HCEC 1CT (cell line): ENCODE data around the gene FAM180A.
A peak's percentile ranks its signal among the peaks of the same experiment; 100 is the strongest.
"Not testable (repeated sequence)": the region's sequence is repeated elsewhere in the genome, so short reads cannot be mapped to it uniquely, and the experiment has no call there.

Source experiments
- DNase-seq: peaks from one replicate; pipeline ENCODE4 v3.0.0-alpha.2; 2017

FAM180A gene

GRCh38 chr7:135748770-135749169 is at the start of gene FAM180A:
FAM180A (minus strand) TSS chr7:135748813; CDS start chr7:135748580, 233 bp downstream.
- peak; percentile 90 for DNase-seq

- DNase-seq, result no peak
Observed at GRCh38 chr7:135798095-135798494, 49.5 kb upstream of the FAM180A start.

- no peak for DNase-seq
Observed at GRCh38 chr7:135795846-135796570, 47.4 kb upstream of the FAM180A start.

- DNase-seq, result no peak
Observed at GRCh38 chr7:135793841-135794240, 45.2 kb upstream of the FAM180A start.

DNA sequence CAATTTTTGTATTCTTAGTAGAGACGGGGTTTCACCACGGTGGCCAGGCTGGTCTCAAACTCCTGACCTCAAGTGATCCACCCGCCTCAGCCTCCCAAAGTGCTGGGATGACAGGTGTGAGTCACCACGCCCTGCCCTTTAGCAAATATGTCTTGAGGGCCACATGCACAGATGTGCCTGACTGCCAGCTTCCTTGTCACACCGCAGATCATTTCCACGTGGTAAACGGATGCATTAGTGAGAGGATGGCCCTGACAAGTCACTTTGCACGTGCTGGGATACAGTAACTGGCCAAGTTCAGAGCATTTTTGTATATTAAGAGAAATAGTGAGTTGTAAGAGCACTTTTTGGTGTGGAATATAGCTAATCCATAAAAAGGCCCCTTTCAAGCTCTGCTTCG is 44.3 kb upstream of the FAM180A start:
- DNase-seq, result no peak

DNA sequence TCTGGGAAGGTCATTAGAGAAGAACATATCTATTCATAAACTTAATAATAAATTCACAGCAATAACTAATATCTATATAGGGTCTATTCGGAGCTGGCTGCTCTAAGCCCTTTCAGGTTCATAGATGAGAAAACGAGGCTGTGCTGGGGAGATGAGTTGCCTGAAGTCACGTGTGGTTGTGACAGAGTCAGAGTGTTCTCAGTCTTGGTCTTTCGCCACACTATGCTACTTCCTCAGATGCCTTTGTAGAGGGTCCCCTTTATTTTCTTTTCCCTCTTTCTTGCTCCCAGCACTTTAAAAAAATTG is 43.7 kb upstream of the FAM180A start:
- DNase-seq, result no peak

DNA sequence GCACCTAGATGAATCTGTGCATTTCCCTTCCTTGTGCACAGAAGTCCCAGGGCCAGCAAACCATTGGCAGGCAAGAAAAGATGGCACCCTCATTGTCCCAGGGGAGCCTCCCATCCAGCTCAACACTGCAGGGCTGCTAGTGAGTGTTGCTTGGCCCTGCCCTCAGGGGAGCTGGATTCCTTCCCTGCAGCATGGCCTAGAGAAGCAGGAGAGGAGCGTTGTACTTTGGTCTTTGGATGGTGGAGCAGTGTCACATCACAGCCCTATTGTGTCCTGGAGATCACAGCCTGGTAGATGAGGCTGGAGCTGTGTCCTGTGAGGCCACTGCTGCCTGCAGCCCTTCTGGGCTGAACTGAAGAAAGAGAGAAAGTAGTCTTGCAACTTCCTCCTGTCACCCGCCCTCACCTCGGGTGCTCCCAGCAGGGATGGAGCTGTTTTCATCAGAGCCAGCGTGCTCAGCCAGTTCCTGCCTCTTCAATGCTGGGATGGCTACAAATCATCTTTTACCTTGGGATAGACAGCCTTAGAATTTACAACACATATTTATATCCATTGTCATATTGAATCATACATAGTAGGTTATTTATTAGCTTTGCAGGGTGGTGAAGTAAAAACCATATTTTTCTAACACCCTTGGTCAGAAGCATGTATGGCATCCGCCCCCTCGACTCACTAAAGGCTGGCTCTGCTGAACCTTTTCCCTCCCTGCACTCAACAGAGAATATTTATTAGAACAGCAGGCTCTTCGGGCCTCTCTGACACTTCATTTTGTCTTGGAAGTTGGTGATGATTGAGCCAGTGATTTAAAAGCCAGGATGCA is 43.1 kb upstream of the FAM180A start:
- DNase-seq, result no peak

DNA sequence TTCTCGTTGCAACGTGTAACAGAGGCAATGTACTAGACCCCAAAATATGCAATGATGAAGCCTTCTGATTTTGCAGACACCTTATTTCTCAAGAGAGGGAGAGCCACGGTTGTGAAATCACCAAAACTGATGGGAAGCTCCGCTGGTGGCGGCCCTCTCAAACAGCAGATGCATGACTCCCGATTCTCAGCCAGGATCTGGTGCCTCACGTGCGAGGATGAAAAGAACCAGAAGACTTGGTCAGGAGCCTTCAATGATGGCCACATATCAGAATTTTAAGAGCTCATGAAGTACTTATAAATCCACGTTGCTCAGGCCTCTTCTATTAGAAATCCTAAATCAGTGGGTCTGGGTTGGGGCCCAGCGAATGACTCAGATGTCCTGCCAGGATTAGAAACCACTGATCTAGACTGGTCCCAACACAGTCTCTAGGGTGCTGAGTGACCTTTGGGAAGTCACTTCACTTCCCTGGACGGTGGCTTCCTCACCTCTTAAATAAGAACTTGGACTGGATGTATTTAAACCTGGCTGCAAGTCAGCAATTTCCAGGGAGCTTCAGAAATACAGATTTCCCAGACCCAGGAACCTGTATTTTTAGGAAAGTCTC is 41.9 kb upstream of the FAM180A start:
- no peak for DNase-seq

- no peak for DNase-seq
Observed at GRCh38 chr7:135789956-135790355, 41.3 kb upstream of the FAM180A start.

GRCh38 chr7:135789431-135789830 is 40.8 kb upstream of the FAM180A start:
- no peak for DNase-seq

DNA sequence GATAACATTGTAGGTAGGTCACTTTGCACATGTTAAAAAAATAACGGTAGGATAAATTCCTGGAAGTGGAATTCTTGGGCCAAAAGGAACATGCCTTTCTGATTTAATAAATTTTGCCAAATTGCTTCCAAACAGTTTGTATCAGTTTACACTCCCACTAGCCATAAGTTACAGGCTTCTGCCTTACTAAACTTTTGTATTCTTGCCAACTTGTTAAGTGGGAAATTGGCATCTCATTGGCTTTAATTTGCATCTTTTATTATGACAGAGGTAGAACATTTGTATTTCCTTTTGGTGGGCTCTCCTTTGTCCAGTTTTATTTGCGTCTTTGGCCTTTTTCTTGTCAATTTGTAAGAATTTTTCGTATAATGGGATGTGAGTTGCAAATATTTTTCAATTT is 38.3 kb upstream of the FAM180A start:
- DNase-seq, result no peak

DNA sequence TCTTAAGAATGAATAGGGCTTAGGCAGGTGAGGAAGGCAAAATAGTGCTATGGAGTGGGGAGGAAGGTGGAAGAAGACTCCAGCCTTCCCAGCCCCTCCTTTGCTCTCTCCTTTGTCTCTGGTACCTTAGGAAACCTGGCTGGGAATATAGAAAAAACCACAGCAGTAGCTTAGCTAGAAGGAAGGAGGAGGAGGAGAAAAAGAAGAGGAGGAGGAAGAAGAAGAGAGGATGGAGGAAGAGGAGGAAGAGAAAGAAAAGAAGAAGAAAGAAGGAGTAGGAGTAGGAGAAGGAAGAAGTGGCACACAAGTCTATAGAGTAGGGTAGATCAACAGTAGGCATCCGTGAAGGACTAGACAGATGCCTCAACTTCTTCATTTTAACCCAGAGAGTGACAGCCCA is 36.5 kb upstream of the FAM180A start:
- DNase-seq, result no peak

GRCh38 chr7:135784013-135784412 is 35.4 kb upstream of the FAM180A start:
- no peak for DNase-seq

DNA sequence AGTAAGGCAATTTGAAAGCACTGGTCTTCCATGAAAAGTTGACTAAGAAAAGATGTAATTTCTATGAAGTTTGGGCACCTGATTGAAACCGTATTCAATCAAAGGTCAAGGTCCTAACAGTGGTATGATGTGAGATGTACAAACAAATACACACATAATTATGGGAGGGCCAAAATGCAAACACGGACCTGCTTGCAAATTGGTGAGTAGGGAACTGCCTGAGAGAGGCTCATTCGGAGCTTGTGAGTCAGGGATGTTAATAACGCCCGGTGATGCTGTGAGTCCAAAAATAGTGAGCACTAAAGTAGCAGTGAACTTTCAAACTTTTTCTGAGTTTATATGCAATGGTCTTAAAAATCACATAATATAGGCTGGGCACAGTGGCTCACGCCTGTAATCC is 34.2 kb upstream of the FAM180A start:
- DNase-seq, result no peak

DNA sequence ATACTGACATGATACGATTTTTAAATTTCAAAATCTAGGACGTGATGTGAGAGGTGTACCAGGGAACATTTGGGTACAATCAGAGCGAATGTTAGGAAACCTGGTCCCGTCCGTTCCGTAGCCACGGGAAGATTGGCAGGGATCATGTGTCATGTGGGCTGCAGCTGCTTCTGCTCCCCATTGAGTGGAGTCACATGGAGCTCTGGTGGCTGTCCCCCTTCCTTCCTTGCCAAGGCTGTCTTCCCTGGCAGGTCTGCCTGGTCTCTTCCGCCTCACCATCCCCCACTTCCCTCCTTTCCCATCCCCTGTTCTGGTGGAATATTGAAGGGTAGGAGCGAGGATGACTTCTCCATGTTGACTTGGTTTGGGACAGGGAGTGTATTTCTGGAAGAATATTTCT is 33.8 kb upstream of the FAM180A start:
- no peak for DNase-seq

DNA sequence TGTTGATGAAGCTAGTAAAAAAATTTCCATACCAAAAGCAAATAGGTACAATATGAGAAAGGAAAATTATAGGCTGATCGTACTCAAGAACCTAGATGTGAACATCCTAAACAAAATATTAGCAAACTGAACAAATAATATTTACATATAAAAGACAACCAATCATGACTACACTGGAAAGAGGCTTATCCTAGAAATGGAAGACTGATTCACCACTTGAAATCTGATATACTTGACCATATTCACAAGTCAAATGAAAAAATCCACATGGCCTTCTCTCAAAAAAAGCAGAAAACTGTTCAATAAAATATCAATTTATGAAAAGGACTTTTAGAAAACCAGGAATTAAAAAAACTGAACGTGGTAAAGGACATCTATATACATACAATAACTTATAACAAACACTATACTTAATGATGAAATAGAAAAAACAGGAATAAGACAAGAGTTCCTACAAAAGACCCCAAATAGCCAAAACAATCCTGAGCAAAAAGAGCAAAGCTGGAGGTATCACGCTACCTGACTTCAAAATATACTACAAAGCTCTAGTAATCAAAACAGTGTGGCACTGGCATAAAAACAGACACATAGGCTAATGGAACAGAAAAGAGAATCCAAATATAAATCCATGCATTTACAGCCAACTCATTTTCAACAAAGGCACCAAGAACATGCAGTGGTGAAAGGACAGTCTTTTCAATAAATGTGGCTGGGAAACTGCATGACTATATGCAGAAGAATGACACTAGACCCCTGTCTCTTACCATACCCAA is 29.2 kb upstream of the FAM180A start:
- DNase-seq, result peak; percentile 23

DNA sequence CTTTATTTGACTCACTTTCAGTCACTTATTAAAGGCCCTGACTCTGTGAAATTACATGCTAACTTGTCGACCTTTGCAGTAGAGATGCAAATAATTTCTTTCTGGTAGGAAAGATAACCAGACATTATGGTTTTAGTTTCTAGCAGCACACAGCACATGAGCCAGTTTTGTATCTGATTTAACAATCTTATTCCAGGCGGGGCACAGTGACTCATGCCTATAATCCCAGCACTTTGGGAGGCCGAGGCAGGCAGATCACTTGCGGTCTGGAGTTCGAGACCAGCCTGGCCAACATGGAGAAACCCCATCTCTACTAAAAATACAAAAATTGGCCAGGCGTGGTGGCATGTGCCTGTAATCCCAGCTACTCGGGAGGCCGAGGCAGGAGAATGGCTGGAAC is 27.3 kb upstream of the FAM180A start:
- DNase-seq, result not testable (repeated sequence)

DNA sequence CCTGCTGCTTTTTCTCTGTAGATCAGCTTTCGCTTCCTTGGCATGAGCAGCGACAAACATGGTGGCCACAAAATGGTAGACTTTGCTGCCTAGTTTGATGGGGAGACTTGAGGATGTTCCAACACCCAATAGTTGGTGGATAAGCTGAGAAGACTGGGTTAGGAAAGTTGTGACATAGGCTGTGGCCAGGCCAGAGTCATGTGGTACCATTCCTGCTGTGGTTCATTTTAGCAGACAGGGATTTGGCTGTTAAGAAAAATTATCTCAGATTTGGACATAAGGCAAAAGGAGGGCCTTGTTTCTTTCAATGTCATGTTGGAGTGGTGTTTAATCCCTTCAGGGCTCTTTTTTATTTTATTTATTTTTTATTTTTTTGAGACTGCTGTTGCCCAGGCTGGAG is 26.6 kb upstream of the FAM180A start:
- DNase-seq, result no peak

- peak; percentile 71 for DNase-seq
Observed at GRCh38 chr7:135774284-135774683, 25.7 kb upstream of the FAM180A start.

DNA sequence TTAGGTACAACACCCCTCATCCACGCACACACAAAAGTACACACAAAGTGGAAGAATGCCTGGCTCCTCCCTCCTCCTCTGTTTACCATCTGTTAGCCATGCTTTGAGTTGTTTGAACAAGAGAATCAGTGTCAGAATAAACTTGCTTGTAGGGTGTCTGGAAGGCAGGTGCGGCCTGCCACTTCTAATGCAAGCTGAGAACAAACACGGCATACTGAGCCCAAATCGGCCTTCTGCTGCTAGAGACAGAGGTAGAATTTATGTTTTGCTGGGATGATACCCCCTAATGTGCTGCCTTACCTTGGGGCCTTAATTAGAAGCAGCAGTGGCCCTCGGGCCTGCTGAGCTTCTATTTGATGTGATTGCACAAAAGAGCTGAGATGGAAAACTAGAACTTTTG is 24.9 kb upstream of the FAM180A start:
- DNase-seq, result no peak

DNA sequence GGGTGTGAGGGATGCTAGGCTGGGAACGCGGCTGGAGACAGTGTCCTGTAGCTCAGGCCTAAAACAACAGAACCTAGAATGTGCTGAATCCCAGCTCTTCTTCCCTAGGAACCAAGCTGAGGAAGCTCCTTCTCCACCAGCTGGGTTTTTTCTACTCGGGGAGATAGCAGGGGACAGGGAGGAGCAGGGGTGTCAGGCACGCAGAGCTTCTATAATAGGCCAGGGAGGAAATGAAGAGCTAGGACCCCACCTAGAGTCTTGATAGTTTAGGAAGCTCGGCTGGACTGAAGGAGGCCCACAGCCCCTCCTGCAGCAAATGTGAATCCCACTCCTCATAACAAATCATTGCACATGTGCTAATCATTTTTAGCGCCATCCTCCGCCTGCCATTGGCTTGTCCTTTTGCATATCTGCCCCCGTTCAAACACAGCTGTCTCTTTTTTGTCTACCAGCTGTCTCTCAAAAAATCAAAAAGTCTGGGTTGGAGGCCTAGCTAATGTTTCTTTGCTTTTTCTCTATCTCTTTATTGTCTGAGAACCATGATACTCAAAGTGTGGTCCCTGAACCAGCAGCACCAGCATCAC is 24.1 kb upstream of the FAM180A start:
- no peak for DNase-seq

GRCh38 chr7:135771961-135772638 is 23.5 kb upstream of the FAM180A start:
- DNase-seq, result peak; percentile 82
